SKM-1 (cell line): ENCODE results near the gene TMEM145.

ENCODE experiments used
- DNase-seq: peaks from one replicate; lab custom pipeline; 2025; ENCODE audit not compliant: unreplicated experiment; lab: John Stamatoyannopoulos, UW

The TMEM145 gene

GRCh38 chr19:42288881-42289555, 24.1 kb upstream of the TMEM145 start:
- DNase-seq = no peak

DNA sequence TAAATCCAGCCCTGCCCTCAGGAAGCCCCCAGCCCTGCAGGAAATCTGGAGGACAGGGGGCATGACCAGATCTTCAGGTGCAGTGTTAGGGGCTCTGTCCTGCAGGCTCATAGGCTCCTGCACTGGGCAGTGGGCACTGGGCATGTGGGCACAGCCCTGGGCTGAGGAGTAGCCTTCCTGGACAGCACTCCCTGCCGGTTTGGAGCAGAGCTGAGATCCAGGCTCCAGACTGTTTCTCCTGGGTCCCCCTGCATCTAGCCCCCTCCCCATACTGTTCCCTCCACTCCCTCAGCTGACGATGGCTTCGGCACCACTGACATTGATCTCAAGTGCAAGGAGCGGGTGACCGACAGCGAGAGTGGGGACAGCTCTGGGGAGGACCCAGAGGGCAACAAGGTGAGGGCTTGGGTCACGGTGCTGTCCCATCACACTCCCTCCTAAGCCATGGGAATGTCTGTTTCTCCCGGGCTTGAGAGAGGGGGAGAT, 23.5 kb upstream of the TMEM145 start:
- no peak for DNase-seq

DNA sequence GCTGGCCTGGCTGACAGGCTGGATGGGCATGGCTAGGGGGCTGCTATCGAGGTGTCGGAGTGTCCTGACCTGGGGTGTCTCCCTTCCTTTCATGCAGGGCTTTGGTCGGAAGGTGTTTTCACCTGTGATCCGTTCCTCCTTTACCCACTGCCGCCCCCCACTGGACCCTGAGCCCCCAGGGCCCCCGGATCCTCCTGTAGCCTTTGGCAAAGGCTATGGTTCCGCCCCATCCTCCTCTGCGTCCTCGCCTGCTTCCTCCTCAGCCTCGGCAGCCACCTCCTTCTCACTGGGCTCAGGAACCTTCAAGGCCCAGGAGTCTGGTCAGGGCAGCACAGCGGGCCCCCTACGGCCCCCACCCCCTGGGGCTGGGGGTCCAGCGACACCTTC, 23.0 kb upstream of the TMEM145 start:
- DNase-seq = no peak

GRCh38 chr19:42290523-42291434, 22.3 kb upstream of the TMEM145 start:
- DNase-seq = no peak

DNA sequence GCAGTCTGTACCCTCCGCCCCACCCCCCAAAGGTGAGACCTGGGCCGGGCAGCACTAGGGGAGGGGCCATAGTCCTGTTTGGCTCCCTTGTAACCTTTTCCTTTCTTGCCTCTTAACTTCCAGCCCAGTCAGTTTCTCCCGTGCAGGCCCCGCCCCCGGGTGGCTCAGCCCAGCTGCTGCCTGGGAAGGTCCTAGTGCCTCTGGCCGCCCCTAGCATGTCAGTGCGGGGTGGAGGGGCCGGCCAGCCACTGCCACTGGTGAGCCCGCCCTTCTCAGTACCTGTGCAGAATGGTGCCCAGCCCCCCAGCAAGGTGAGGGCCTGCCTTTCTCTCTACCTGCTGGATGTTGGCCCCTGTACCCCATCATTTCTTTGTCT, 21.7 kb upstream of the TMEM145 start:
- no peak for DNase-seq

- no peak for DNase-seq
These were observed 20.8 kb upstream of the TMEM145 start for GRCh38 chr19:42292042-42292960.

- DNase-seq = no peak
These were observed 20.1 kb upstream of the TMEM145 start for GRCh38 chr19:42292963-42293362.

DNA sequence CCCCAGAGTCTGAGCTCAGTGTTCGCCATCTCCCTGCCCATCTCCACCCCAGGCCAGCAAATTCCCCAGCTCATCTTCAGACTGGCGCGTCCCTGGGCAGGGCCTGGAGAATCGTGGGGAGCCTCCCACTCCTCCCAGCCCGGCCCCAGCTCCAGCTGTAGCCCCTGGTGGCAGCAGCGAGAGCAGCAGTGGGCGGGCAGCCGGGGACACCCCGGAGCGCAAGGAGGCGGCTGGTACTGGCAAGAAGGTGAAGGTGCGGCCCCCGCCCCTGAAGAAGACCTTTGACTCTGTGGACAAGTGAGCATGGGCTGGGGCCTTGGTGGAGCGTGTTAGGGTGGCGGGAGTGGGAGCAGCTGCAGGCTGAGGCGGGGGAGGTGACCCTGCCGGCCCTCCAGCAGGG, 19.6 kb upstream of the TMEM145 start:
- no peak for DNase-seq

DNA sequence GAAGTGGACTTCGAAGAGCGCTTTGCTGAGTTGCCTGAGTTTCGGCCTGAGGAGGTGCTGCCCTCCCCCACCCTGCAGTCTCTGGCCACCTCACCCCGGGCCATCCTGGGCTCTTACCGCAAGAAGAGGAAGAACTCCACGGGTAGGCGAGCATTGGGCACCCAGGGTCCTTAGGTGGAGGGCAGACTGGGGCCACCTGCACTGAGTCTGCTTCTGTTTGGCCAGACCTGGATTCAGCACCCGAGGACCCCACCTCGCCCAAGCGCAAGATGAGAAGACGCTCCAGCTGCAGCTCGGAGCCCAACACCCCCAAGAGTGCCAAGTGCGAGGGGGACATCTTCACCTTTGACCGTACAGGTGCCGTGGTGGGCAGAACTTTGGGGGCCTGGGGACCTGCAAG, 19.2 kb upstream of the TMEM145 start:
- no peak for DNase-seq

DNA sequence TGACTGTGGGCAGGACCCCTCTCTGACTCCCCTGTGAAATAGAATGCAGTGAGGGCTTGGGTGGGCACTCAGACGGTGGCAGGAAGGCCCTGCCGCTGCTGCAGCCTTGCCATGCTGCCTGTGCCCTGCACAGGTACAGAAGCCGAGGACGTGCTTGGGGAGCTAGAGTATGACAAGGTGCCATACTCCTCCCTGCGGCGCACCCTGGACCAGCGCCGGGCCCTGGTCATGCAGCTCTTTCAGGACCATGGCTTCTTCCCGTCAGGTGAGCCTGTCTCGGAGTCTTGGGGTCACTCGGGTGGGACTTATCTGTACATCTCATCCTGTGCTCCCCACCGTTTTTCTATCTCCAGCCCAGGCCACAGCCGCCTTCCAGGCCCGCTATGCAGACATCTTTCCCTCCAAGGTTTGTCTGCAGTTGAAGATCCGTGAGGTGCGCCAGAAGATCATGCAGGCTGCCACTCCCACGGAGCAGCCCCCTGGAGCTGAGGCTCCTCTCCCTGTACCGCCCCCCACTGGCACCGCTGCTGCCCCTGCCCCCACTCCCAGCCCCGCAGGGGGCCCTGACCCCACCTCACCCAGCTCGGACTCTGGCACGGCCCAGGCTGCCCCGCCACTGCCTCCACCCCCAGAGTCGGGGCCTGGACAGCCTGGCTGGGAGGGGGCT, 18.5 kb upstream of the TMEM145 start:
- no peak for DNase-seq

- DNase-seq = no peak
These were observed 17.8 kb upstream of the TMEM145 start for GRCh38 chr19:42295342-42295741.

DNA sequence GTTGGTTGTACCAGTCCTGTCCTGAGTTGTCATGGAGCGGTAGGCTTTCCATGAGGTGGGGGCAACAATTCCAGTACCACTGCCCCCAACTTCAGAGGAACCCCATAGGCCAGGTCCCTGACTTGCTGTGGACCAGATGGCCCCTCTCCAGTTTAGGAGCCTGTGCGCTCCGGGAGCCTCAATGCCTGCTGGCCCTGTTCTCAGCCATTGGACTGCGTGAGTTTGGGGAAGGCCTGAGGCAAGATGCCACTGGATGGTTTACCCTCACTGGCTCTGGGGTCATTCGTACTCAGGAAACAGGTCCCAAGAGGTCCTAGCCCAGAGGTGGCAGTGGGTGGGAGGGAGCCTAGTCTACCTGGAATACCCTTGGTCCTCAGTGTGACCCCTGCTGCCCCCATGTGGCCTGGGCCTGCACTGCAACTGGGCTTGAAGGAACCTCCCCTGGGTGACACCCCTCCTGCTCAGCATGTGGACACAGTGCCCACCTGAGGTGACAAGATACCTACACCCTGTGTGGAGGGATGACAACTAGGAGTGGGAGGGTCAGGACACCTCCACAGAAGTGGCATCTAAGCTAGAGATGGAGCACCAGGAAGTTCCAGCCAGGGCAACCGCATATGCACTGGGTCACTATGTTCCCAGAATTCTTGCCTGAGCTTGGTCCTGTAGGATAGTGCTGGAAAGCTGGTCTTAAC, 17.1 kb upstream of the TMEM145 start:
- DNase-seq = no peak

DNA sequence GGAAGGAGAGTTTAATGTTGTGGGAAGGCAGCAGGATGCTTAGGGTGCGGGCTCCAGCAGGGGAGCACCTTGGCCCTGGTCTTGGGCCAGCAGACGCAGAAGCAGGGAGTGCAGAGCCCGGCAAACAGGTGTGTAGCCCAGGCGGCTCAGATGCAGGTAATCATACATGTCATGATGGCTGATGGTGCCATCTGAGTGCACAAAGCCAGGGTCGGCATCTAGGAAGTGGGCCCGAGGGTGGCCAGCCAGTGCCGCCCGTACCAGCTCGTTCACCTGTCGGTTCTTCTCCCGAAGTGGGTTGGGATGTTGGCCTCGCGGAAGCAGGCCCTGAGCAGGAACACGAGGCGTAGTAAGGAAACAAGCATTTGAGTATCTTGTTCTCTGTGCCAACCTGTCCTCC, 16.1 kb upstream of the TMEM145 start:
- no peak for DNase-seq

GRCh38 chr19:42301646-42302203, 11.4 kb upstream of the TMEM145 start, which contains the start of gene PRR19:
Gene PRR19 (plus strand): TSS chr19:42302132. CDS start chr19:42309585, 7,453 bp downstream.
- DNase-seq = no peak

DNA sequence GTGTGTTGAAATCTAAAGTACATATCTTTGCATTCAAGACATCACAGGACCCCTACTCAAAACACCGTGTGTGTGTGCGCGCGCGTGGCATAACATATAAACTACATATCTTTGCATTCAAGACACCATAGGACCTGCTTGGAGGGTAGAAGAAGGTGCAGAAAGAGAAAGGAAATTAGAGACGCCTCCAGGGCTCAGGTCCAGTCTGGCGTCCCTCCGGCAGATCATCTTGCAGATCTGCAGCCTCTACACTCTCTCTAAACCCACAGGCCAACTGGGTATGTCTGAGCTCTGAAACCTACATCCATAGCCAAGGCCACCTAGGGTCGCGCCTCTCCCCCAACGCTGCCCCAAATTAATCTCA, 10.0 kb upstream of the TMEM145 start:
- DNase-seq = no peak

GRCh38 chr19:42303876-42304275, 9.2 kb upstream of the TMEM145 start:
- DNase-seq = no peak

DNA sequence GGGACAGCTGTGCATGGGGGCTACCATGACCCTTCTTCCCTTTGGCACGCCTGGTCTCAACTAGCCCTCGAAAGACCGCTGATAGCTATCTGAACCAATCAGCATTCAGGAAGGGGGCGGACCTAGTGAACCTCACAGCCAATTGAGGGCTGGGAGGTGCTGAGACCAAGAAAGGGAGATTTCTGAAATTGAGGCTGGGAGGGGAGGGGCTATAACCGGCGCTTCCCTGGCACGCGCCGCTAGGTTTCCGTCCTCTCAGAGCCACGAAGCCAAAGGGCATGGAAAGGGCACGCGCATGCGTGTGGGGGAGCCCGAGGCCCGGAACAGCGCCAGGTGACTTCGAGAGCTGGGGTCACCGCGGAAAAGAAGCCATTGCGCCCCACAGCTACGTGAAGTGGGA, 6.5 kb upstream of the TMEM145 start:
- no peak for DNase-seq

- DNase-seq = no peak
These were observed 3.4 kb upstream of the TMEM145 start for GRCh38 chr19:42309686-42310085.

GRCh38 chr19:42311657-42312056, 1.5 kb upstream of the TMEM145 start:
- DNase-seq = no peak

- DNase-seq = no peak
These were observed 739 bp upstream of the TMEM145 start for GRCh38 chr19:42312370-42312769.
